Ishikawa (cell line): ENCODE data around the gene NAV2.

Source experiments
- CEBPB ChIP-seq: IDR thresholded peaks from 2 replicates; pipeline ENCODE4 v1.6.1; 2012
- CREB1 ChIP-seq: IDR thresholded peaks from 2 replicates; pipeline ENCODE4 v1.6.1; 2012; ENCODE audit warnings: low read depth
- FOXM1 ChIP-seq: IDR thresholded peaks from 2 replicates; pipeline ENCODE4 v1.6.1; 2012; ENCODE audit warnings: low read depth, borderline replicate concordance
- TAF1 ChIP-seq: IDR thresholded peaks from 2 replicates; pipeline ENCODE4 v1.6.1; 2012; ENCODE audit warnings: low read depth, mild to moderate bottlenecking
- TCF12 ChIP-seq: IDR thresholded peaks from 2 replicates; pipeline ENCODE4 v1.6.1; 2012; ENCODE audit warnings: low read depth
- TEAD4 ChIP-seq: IDR thresholded peaks from 2 replicates; pipeline ENCODE4 v1.6.1; 2012
- USF1 ChIP-seq: IDR thresholded peaks from 2 replicates; pipeline ENCODE4 v1.6.1; 2012
- YY1 ChIP-seq: IDR thresholded peaks from 2 replicates; pipeline ENCODE4 v1.6.1; 2012; ENCODE audit warnings: low read depth

- TF ChIP-seq USF1 (no peak), YY1 (no peak), TCF12 (no peak), TEAD4 (no peak), FOXM1 (no peak), CEBPB (no peak), TAF1 (no peak), CREB1 (no peak)
These were observed 260.0 kb downstream of the NAV2 start for GRCh38 chr11:19972651-19973050.
